ENCODE measurements around the gene BCOR.

Gene BCOR

GRCh38 chrX:40098264-40099054 lies 701 bp upstream of the BCOR start:
- no peak for DNase-seq (ENCODE audit: low spot score)

GRCh38 chrX:40097141-40097503 lies 636 bp downstream of the BCOR start:
- no peak for DNase-seq (ENCODE audit: low spot score)

GRCh38 chrX:40096395-40097091 lies 1.2 kb downstream of the BCOR start:
- no peak for DNase-seq (ENCODE audit: low spot score)

- no peak for DNase-seq (ENCODE audit: low spot score)
Measured at GRCh38 chrX:40095583-40096394, 2.0 kb downstream of the BCOR start.

- DNase-seq (ENCODE audit: low spot score) = no peak
Measured at GRCh38 chrX:40094900-40095582, 2.7 kb downstream of the BCOR start.

GRCh38 chrX:40094041-40094899 lies 3.5 kb downstream of the BCOR start:
- DNase-seq (ENCODE audit: low spot score) = no peak

- no peak for DNase-seq (ENCODE audit: low spot score)
Measured at GRCh38 chrX:40093586-40093985, 4.2 kb downstream of the BCOR start.

GRCh38 chrX:40092808-40093435 lies 4.8 kb downstream of the BCOR start:
- no peak for DNase-seq (ENCODE audit: low spot score)

GRCh38 chrX:40091691-40092421 lies 5.9 kb downstream of the BCOR start:
- DNase-seq (ENCODE audit: low spot score) = no peak

GRCh38 chrX:40090961-40091360 lies 6.8 kb downstream of the BCOR start:
- no peak for DNase-seq (ENCODE audit: low spot score)

GRCh38 chrX:40090050-40090804 lies 7.5 kb downstream of the BCOR start:
- no peak for DNase-seq (ENCODE audit: low spot score)

- no peak for DNase-seq (ENCODE audit: low spot score)
Measured at GRCh38 chrX:40088803-40089540, 8.8 kb downstream of the BCOR start.

- DNase-seq (ENCODE audit: low spot score) = no peak
Measured at GRCh38 chrX:40088299-40088625, 9.5 kb downstream of the BCOR start.

GRCh38 chrX:40087425-40088298 lies 10.1 kb downstream of the BCOR start:
- DNase-seq (ENCODE audit: low spot score) = no peak

- no peak for DNase-seq (ENCODE audit: low spot score)
Measured at GRCh38 chrX:40086569-40087335, 11.0 kb downstream of the BCOR start.

GRCh38 chrX:40085714-40086113 lies 12.0 kb downstream of the BCOR start:
- no peak for DNase-seq (ENCODE audit: low spot score)

GRCh38 chrX:40085102-40085551 lies 12.6 kb downstream of the BCOR start:
- no peak for DNase-seq (ENCODE audit: low spot score)

All from HuH-7.5 (cell line).